ENCODE data around the gene MAPKAP1. TPM values are rescaled to one million over a fixed set of nuclear protein-coding genes. Genes with fewer than 3 reads are reported as not detected.

MAPKAP1 gene
- total RNA-seq, 2 donors from 2014 or later: 62.1 to 78.9 TPM

- TF ChIP-seq CTCF (IDR thresholded peaks at IDR 0.05): no peak
- Histone ChIP-seq H3K36me3 (peaks cover 10% of the 10 kb centered on the region), H3K9me3 (no peaks in the 10 kb centered on the region), H3K4me1 (no peaks in the 10 kb centered on the region), H3K27ac (no peak overlapping the region), H3K4me3 (no peak overlapping the region), H3K27me3 (no peaks in the 10 kb centered on the region)
- DNase-seq (ENCODE audit: low spot score): no peak
Observed at GRCh38 chr9:125444956-125445506, 262.0 kb downstream of the MAPKAP1 start.

GRCh38 chr9:125444166-125444565 is 262.8 kb downstream of the MAPKAP1 start:
- Histone ChIP-seq H3K4me1 (no peaks in the 10 kb centered on the region), H3K9me3 (no peaks in the 10 kb centered on the region), H3K27me3 (no peaks in the 10 kb centered on the region), H3K4me3 (no peak overlapping the region), H3K36me3 (peaks cover 14% of the 10 kb centered on the region), H3K27ac (no peak overlapping the region)
- no peak for DNase-seq (ENCODE audit: low spot score)
- no peak for TF ChIP-seq CTCF (IDR thresholded peaks at IDR 0.05)

GRCh38 chr9:125443367-125443766 is 263.6 kb downstream of the MAPKAP1 start:
- Histone ChIP-seq H3K36me3 (peaks cover 22% of the 10 kb centered on the region), H3K27ac (no peak overlapping the region), H3K4me3 (no peak overlapping the region), H3K4me1 (no peaks in the 10 kb centered on the region), H3K27me3 (no peaks in the 10 kb centered on the region), H3K9me3 (no peaks in the 10 kb centered on the region)
- no peak for TF ChIP-seq CTCF (IDR thresholded peaks at IDR 0.05)
- DNase-seq (ENCODE audit: low spot score): no peak

- no peak overlapping the region for H3K4me3 ChIP-seq
- no peak for DNase-seq (ENCODE audit: low spot score)
Observed at GRCh38 chr9:125442452-125442851, 264.6 kb downstream of the MAPKAP1 start.

GRCh38 chr9:125440411-125440810 is 266.6 kb downstream of the MAPKAP1 start:
- no peak overlapping the region for H3K27ac ChIP-seq
- DNase-seq (ENCODE audit: low spot score): no peak
- no peaks in the 10 kb centered on the region for H3K9me3 ChIP-seq
- TF ChIP-seq CTCF (IDR thresholded peaks at IDR 0.05): no peak
- H3K4me3 ChIP-seq: no peak overlapping the region
- H3K4me1 ChIP-seq: no peaks in the 10 kb centered on the region
- no peaks in the 10 kb centered on the region for H3K27me3 ChIP-seq
- peaks cover 22% of the 10 kb centered on the region for H3K36me3 ChIP-seq

More at GRCh38 chr9:125442452-125442851, 264.6 kb downstream of the MAPKAP1 start:
- Histone ChIP-seq H3K36me3 (peaks cover 22% of the 10 kb centered on the region), H3K27ac (no peak overlapping the region), H3K4me1 (no peaks in the 10 kb centered on the region), H3K9me3 (no peaks in the 10 kb centered on the region), H3K27me3 (no peaks in the 10 kb centered on the region)
- no peak for TF ChIP-seq CTCF (IDR thresholded peaks at IDR 0.05)

All from right atrium auricular region (tissue), 2 donors.